Hindlimb muscle (tissue), 1 donor: ENCODE data around the gene CDC42BPB. TPM values are rescaled to one million over a fixed set of nuclear protein-coding genes. Genes with fewer than 3 reads are reported as not detected.
"Not testable (repeated sequence)": the region's sequence is repeated elsewhere in the genome, so short reads cannot be mapped to it uniquely, and the experiment has no call there.

Experiments used
- DNase-seq: peaks from one replicate; pipeline ENCODE4 v3.0.0-alpha.2; 2013
- polyA plus RNA-seq: library from polyadenylated mRNA; unstranded; fragments of 120-200 nt; gene quantifications from one replicate; pipeline ENCODE4 v1.2.1, GENCODE V29; 2013; ENCODE audit not compliant: insufficient read length

CDC42BPB gene
- polyA plus RNA-seq, 1 donor, result 57.8 TPM

DNA sequence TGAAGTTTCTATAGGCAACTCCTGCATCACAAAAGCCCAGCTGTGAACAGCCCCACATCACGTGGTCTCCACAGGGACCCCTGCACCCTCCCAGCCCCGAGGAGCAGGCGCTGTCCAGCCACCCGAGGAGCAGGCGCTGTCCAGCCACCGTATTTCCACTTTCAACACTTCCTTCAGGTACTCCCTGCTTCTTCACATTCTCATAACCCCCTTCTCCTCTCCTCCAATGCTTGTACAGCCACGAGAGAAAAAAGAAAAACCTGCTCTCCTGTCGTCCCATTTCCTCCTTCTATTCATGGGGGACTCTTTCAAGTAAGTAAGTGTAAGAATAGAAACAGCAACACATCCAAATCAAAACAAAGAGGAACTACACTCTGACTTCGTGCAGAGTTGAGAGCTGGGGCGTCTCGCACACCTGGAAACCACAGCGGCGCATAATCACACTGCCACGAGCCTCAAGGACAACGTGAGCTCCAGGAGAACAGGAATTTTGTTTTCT is 11.9 kb downstream of the CDC42BPB start:
- DNase-seq, result no peak

DNA sequence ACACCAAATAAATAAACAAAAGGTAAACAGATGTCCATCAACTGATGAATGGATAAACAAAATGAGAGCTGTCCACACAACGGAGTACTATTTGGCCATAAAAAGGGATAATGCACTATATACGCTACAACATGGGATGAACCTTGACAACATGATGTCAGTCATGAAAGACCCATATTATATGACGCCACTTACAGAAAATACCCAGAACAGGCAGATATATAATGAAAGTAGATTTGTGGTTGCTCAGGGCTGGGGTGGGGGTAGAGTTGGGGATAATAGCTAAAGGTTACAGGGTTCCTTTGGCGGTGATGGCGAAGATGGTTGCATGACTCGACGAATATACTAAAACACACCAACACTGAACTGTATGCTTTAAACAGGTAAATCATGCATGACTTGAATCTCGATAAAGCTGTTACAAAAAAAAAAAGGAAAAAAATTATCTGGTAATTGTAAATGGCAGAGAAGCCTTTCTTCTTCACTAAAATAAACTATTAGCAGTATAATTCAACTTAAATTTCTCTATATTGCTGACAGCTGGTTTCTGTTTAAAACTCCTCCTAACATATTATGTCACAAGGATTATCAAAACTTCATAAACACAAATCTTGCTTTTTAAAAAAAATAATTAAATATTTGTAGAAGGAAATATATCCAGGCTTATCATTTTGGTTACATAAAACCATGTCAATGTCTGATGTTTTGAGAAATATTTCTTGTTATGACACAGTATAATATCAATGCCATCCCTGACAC is 13.9 kb downstream of the CDC42BPB start:
- no peak for DNase-seq

DNA sequence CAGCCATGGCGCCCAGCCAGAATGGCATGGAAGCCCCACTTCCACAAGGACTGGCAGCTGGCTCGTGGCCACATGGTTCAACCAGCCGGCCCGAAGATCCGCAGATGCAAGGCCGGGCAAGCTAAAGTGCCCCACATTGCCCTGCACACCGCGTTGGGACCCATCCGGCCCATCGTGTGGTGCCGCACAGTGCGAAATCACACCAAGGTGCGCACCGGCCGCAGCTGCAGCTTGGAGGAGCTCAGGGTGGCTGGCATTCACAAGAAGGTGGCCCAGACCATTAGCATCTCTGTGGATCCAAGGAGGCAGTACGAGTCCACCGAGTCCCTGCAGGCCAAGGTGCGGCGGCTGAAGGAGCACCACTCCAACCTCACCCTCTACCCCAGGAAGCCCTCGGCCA is 15.9 kb downstream of the CDC42BPB start:
- no peak for DNase-seq

- DNase-seq, result no peak
Measured at GRCh38 chr14:103033681-103034096, 23.7 kb downstream of the CDC42BPB start.

DNA sequence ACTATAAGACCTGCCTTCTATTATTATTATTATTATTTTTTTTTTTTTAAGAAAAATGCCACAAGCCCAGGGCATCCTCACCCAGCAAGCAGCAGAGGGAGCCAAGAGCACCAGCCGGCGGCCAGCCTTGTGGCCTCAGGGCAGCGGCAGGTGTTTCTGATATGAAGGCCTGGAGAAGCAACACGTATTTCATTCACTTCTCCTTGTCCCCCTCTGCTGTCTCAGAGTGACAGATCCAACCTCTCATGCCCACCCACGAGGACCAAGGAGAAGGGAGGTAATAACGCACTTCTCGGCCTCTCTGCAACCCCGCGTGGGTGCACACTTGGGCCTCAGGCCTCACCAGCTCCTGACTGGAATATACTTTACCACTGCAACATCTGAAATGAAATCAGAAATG is 25.4 kb downstream of the CDC42BPB start:
- no peak for DNase-seq

DNA sequence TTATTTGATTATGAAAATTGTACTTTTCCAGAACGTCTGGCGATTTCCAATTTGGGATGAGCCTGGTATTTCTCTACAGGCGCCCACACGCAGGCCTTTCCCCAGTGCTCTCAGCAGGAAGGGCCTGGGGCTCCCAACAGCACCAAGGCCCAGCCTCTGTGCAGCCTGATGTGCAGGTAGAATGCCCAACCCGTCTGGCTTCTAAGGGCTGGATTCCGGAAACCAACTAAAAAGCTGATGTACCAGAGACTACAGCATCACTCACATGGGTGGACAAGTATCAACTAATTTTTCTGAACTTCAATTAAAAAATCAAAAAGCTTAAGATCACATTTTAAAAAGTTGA is 25.8 kb downstream of the CDC42BPB start:
- DNase-seq, result no peak

- no peak for DNase-seq
Measured at GRCh38 chr14:103030741-103031565, 26.4 kb downstream of the CDC42BPB start.

DNA sequence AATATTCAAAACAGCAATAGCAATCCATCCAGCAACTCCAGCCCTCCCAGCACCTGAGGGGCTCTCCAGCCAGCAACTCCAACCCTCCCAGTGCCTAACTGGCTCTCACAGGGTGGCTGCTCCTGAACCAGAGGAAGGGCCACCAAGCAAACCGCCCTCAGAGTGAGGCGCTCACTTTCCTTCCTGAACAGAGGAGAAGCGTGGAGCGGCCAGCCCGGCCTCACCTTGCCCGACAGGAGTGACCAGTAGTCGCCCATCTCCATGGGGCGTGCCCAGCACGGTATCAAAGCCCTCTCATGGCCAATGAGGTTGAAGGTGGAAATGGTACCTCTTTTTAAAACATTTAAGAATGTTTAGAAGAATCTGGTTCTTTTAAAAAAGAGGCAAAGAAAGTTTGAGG is 27.4 kb downstream of the CDC42BPB start:
- no peak for DNase-seq

- no peak for DNase-seq
Measured at GRCh38 chr14:103028772-103029171, 28.6 kb downstream of the CDC42BPB start.

DNA sequence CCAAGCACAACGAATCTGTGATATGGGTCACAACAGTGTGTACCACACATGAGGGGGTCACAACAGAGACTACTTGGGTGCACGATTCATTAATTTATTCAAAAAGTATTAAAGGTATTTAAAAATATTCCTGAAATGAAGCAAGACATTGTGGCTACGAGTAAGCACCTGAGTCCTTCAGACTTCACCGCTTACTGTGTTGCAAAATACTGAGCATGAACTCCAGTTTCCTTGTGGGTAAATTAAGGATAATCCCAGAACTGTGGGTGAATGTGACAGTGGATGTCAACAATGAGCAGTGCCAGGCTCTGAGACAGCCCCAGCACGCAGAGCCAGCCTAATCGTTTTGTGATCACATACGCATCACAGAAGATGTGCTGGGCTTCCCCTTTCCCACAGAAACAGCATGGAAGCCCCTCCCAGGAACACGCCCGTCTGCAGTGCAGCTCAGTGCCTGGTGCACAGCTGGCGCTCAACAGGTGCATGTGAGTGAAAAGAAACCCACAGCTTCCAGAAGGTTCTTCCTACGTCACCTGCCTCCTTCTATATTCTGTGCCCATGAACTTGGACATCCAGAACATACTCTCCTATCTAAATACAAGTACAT is 29.1 kb downstream of the CDC42BPB start:
- no peak for DNase-seq

- DNase-seq, result no peak
Measured at GRCh38 chr14:103027451-103027850, 29.9 kb downstream of the CDC42BPB start.

DNA sequence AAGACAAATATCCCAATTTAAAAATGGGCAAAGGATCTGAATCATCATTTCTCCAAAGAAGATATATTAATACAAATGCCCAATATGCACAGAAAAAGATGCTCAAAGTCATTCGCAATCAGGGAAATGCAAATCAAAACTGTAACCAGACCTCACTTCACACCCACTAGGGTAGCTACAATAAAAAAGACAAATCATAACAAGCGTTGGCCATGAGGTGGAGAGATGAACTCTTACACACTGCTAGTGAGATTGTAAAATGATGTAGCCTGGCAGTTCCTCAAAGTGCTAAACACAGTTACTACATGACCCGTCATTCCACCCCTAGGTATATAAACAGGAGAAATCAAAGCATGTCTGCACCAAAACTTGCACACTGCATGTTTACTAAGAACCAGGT is 30.4 kb downstream of the CDC42BPB start:
- no peak for DNase-seq

DNA sequence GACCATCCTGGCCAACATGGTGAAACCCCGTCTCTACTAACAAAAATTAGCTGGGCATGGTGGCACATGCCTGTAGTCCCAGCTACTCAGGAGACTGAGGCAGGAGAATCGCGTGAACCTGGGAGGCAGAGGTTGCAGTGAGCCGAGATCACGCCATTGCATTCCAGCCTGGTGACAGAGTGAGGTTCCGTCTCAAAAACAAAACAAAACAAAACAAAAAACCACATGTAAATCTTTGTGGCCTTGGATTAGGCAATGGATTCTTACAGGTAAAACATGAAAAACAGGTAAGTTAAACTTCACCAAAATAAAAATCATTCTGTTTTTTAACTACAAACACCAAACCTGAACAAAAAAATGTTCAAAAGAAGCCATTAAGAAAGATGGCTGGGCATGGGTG is 31.2 kb downstream of the CDC42BPB start:
- not testable (repeated sequence) for DNase-seq

GRCh38 chr14:103023881-103024473 is 33.4 kb downstream of the CDC42BPB start:
- peak; percentile 61 for DNase-seq

DNA sequence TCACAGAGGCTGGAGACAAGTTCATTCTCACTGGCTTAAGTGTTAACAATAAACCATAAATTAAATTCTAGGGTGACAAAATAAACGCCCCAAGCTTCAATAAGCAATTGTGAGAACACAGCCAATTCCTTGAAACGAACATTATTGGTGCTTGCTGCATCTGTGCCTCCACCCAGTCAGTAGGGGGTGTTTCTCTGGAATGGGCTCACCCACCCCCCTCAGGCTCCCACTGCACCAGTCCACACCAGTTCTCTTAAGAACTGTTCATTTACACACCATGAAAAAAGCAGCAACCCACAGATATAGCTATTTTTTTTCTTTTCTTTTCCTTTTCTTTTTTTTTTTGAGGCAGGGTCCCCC is 34.7 kb downstream of the CDC42BPB start:
- no peak for DNase-seq

DNA sequence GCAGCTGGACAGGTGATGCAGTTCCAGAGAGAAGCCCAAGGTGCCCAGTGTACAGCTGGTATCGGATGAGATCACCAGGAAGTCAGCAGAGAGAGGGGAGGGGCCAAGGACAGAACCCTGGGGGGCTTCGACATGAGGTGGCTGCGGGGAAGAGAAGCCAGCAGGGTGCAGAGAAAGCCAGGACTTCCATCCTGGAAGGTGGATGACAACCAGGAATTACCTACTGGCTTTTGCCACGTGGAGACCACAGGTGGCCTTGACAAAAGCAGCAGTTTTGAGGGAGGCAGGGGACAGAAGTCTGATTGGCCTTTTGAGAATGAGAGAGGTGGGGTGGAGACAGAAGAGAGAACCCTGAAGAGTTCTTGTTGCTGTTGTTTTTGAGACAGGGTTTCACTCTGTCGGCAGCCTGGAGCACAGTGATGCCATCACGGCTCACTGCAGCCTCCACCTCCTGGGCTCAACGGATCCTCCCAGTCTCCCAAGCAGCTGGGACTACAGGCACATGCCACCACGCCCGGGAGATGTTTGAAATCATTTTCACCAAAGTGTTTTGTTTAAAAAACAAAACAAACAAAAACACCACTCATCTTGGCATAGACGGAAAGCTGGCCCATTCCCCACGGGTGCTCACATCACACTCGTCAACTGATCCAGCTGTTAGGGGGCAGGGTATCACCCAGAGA is 35.2 kb downstream of the CDC42BPB start:
- DNase-seq, result no peak

DNA sequence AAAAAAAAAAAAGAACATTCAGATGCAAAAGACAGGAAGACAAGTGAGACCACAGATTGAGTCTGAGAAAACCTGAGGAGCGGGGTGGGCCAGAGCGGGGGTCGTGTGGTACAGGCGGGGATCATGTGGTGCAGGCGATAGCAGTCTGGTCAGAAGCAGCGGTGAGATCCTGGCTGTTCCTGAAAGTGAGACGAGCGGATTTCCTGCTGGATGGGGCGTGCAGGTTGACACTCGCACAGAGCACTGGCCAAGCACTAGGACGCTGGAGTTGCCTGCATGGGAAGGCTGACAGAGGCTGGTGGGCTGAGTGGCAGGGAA is 35.7 kb downstream of the CDC42BPB start:
- DNase-seq, result no peak

DNA sequence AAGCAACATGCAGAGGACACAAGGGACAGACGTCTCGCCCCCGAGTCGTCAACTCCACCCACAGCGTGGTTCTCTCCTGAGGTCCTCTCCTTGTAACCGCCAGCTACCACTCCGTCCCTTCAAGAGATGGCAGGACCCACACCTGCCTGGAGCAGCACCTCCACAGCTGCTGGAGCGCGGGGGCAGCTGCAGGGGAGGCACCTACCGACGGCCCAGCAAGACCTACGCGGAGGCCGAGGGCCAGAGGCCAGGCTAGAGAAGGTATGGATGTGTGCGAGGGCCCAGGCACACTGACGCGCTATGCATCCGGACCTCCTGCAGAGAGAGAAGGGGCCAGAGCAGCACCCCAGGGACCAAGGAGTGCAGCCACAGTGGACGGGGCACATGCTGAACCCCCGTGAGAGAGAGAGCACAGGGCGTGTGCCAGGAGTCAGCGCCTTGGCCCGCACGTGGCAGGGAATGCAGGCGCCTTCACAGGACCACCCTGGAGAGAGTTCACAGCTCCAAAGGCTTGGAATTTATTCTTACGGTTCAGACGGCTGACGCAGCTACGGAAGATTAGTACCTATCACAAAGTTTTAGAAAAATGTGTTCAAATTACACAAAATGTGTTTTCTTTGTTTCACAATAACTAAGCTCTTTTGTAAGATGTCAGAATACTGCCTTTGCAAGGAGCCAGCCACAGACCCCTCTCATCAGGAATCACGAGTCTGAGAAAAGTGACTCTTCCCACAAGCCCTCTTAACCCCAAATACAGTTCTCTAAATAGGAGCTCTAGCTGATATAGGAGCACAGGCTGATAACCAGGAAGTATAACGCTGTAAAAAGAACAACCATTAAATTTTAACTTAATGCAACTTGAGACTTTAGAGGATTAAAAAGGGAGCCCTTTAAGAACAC is 36.8 kb downstream of the CDC42BPB start:
- DNase-seq, result no peak

- no peak for DNase-seq
Measured at GRCh38 chr14:103019826-103020225, 37.5 kb downstream of the CDC42BPB start.

- DNase-seq, result no peak
Measured at GRCh38 chr14:103019236-103019635, 38.1 kb downstream of the CDC42BPB start.

DNA sequence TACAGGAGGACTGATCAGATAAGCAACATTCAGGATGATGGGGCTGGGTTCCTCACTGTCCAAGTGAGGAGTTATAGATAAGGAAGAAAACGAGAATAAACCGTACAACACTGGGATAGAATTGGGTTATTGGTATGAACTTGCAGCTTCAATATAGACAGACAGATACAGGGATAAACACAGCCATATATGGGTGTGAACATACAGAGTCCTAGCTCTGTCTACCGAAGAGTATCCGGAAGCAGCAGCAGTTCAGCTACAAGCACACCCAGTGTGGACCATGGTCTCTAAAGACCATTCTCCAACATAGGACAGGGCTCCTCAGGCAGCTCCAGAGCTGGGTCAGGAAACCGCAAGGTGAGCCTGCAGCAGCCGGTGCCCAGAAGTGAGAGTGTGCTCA is 40.8 kb downstream of the CDC42BPB start:
- DNase-seq, result no peak

- no peak for DNase-seq
Measured at GRCh38 chr14:103016071-103016470, 41.3 kb downstream of the CDC42BPB start.
